WTC11 (cell line): ENCODE data around the gene TMEFF2. TPM values are rescaled to one million over a fixed set of nuclear protein-coding genes. Genes with fewer than 3 reads are reported as not detected.

ENCODE experiments used
- ATAC-seq: fragments of 200-7000 bp; cut with Tn5 transposase; 2 replicates; pipeline ENCODE4 v1.10.0; 2021; ENCODE audit warnings: mild to moderate bottlenecking, moderate library complexity
- CTCF ChIA-PET: fragments of 300-600 bp; sonication (Branson Sonifier 250); formaldehyde crosslinking; loops from one replicate; lab custom pipeline; 2021; ENCODE audit warnings: antibody characterized with exemption; lab: Charles Lee
- POLR2A ChIA-PET: fragments of 350-600 bp; sonication (Branson Sonifier 250); formaldehyde crosslinking; loops from one replicate; lab custom pipeline; 2021; ENCODE audit warnings: antibody characterized with exemption; lab: Charles Lee
- DNase-seq: peaks from one replicate; pipeline ENCODE4 v3.0.0; 2021; ENCODE audit warnings: low spot score
- H3K27ac Mint-ChIP-seq: 2 replicates; pipeline ENCODE4 v1.8.0; 2021; ENCODE audit warnings: mixed read lengths
- H3K27me3 Mint-ChIP-seq: 2 replicates; pipeline ENCODE4 v1.8.0; 2021; ENCODE audit warnings: low read depth, mild to moderate bottlenecking, moderate library complexity, mixed read lengths
- H3K36me3 Mint-ChIP-seq: 2 replicates; pipeline ENCODE4 v1.8.0; 2021; ENCODE audit warnings: mixed read lengths
- H3K4me1 Mint-ChIP-seq: 2 replicates; pipeline ENCODE4 v1.8.0; 2022; ENCODE audit warnings: mixed read lengths
- H3K4me3 Mint-ChIP-seq: 2 replicates; pipeline ENCODE4 v1.8.0; 2021; ENCODE audit warnings: mild to moderate bottlenecking, moderate library complexity, mixed read lengths
- H3K9me3 Mint-ChIP-seq: 2 replicates; pipeline ENCODE4 v1.8.0; 2021; ENCODE audit warnings: mixed read lengths
- AR ChIP-seq: fragments of 250-450 bp; sonication (Bioruptor Pico); IDR thresholded peaks from 2 replicates; pipeline ENCODE4 v1.9.0; 2021; ENCODE audit warnings: mild to moderate bottlenecking
- ARID4B ChIP-seq: sonication (generic); formaldehyde crosslinking; IDR thresholded peaks from 2 replicates; pipeline ENCODE4 v1.8.0; 2023; ENCODE audit warnings: missing genetic modification reagents, mild to moderate bottlenecking, borderline replicate concordance
- E2F4 ChIP-seq: sonication (generic); formaldehyde crosslinking; IDR thresholded peaks from 2 replicates; pipeline ENCODE4 v1.8.1; 2022; ENCODE audit warnings: low read depth, mild to moderate bottlenecking, moderate library complexity, missing genetic modification reagents, borderline replicate concordance
- ELF4 ChIP-seq: sonication (generic); formaldehyde crosslinking; IDR thresholded peaks from 2 replicates; pipeline ENCODE4 v1.8.1; 2022; ENCODE audit warnings: low read depth, mild to moderate bottlenecking, moderate library complexity, missing genetic modification reagents
- ERG ChIP-seq: fragments of 250-450 bp; sonication (Bioruptor Pico); IDR thresholded peaks from 2 replicates; pipeline ENCODE4 v1.8.0; 2021; ENCODE audit warnings: mild to moderate bottlenecking
- ESRRA ChIP-seq: sonication (generic); formaldehyde crosslinking; IDR thresholded peaks from 2 replicates; pipeline ENCODE4 v1.8.1; 2022; ENCODE audit warnings: mild to moderate bottlenecking, missing genetic modification reagents, borderline replicate concordance
- FOXJ3 ChIP-seq: sonication (generic); formaldehyde crosslinking; IDR thresholded peaks from 2 replicates; pipeline ENCODE4 v1.9.0; 2021; ENCODE audit warnings: missing genetic modification reagents, mild to moderate bottlenecking, borderline replicate concordance
- FOXK1 ChIP-seq: sonication (generic); formaldehyde crosslinking; IDR thresholded peaks from 2 replicates; pipeline ENCODE4 v1.8.0; 2022; ENCODE audit warnings: mild to moderate bottlenecking, moderate library complexity, missing genetic modification reagents
- GRHL2 ChIP-seq: fragments of 250-450 bp; sonication (Bioruptor Pico); IDR thresholded peaks from 2 replicates; pipeline ENCODE4 v1.8.0; 2022; ENCODE audit warnings: mild to moderate bottlenecking, moderate library complexity; ENCODE audit not compliant: insufficient replicate concordance, severe bottlenecking
- JUN ChIP-seq: sonication (generic); formaldehyde crosslinking; IDR thresholded peaks from 2 replicates; pipeline ENCODE4 v1.8.0; 2023; ENCODE audit warnings: mild to moderate bottlenecking, missing genetic modification reagents
- NFATC4 ChIP-seq: fragments of 250-450 bp; sonication (Bioruptor Pico); IDR thresholded peaks from 2 replicates; pipeline ENCODE4 v1.9.0; 2021; ENCODE audit warnings: mild to moderate bottlenecking
- NFE2L1 ChIP-seq: sonication (generic); formaldehyde crosslinking; IDR thresholded peaks from 2 replicates; pipeline ENCODE4 v1.8.1; 2023; ENCODE audit warnings: missing genetic modification reagents
- USF1 ChIP-seq: sonication (generic); formaldehyde crosslinking; IDR thresholded peaks from 2 replicates; pipeline ENCODE4 v1.8.0; 2022; ENCODE audit warnings: mild to moderate bottlenecking, missing genetic modification reagents
- ZBTB21 ChIP-seq: sonication (generic); formaldehyde crosslinking; IDR thresholded peaks from 2 replicates; pipeline ENCODE4 v1.8.1; 2023; ENCODE audit warnings: mild to moderate bottlenecking, missing genetic modification reagents, borderline replicate concordance
- ZNF532 ChIP-seq: fragments of 250-450 bp; sonication (Bioruptor Pico); IDR thresholded peaks from 2 replicates; pipeline ENCODE4 v1.9.0; 2021; ENCODE audit warnings: mild to moderate bottlenecking, borderline replicate concordance
- total RNA-seq: library from RNA; stranded (reverse); gene quantifications from 3 replicates; pipeline ENCODE4 v1.2.3, GENCODE V29; 2021

Gene TMEFF2
- total RNA-seq, 1 experiment from 2014 or later = 2.3 TPM

- Mint-ChIP-seq H3K27me3 (no peaks in the 10 kb centered on the region), H3K4me3 (no peak overlapping the region), H3K36me3 (no peaks in the 10 kb centered on the region), H3K9me3 (0 out of 2 replicates have a peak, but pooled peaks cover 5% of the 10 kb centered on the region), H3K27ac (no peak overlapping the region), H3K4me1 (no peaks in the 10 kb centered on the region)
- ATAC-seq (no peak), DNase-seq (no peak)
- TF ChIP-seq ESRRA (CRISPR knock-in tag) = no peak
- no peak for TF ChIP-seq ZNF532 (CRISPR knock-in tag)
- no peak for TF ChIP-seq GRHL2 (CRISPR knock-in tag)
- TF ChIP-seq ELF4 (CRISPR knock-in tag) = no peak
- TF ChIP-seq ERG (CRISPR knock-in tag) = no peak
- TF ChIP-seq USF1 (CRISPR knock-in tag) = no peak
- TF ChIP-seq JUN (CRISPR knock-in tag) = no peak
- ChIA-PET POLR2A (no interaction called here), CTCF (interaction anchor here (2.0 kb wide), 1 partner anchor 210 kb away, joined by 5 read pairs; no protein-coding TSS in a partner anchor)
Measured at GRCh38 chr2:191952515-191953270, 242.0 kb downstream of the TMEFF2 start.

GRCh38 chr2:191951832-191952231 is 242.9 kb downstream of the TMEFF2 start:
- no peaks in the 10 kb centered on the region for H3K36me3 Mint-ChIP-seq
- TF ChIP-seq ARID4B (CRISPR knock-in tag) (no peak), ZBTB21 (CRISPR knock-in tag) (no peak), NFATC4 (no peak), AR (CRISPR knock-in tag) (no peak), E2F4 (CRISPR knock-in tag) (no peak), FOXK1 (no peak), NFE2L1 (CRISPR knock-in tag) (no peak), FOXJ3 (no peak)
- no peak overlapping the region for H3K4me3 Mint-ChIP-seq
- no peak for DNase-seq
- ChIA-PET CTCF (interaction anchor here (2.0 kb wide), 1 partner anchor 211 kb away, joined by 5 read pairs; no protein-coding TSS in a partner anchor), POLR2A (no interaction called here)
- no peaks in the 10 kb centered on the region for H3K4me1 Mint-ChIP-seq
- H3K9me3 Mint-ChIP-seq = 0 out of 2 replicates have a peak, but pooled peaks cover 5% of the 10 kb centered on the region
- no peak overlapping the region for H3K27ac Mint-ChIP-seq
- H3K27me3 Mint-ChIP-seq = no peaks in the 10 kb centered on the region
- ATAC-seq = no peak
